Calu3 (cell line): ENCODE measurements around the gene CHST7. TPM values are rescaled to one million over a fixed set of nuclear protein-coding genes. Genes with fewer than 3 reads are reported as not detected.

Experiments used
- BruUV-seq: library from RNA; stranded (reverse); fragments of 400-500 nt; replicated peaks from 2 replicates; lab custom pipeline; 2021; lab: Mats Ljungman, UMichigan
- CTCF ChIA-PET: fragments of 300-600 bp; sonication (Branson Sonifier 250); formaldehyde crosslinking; loops from one replicate; lab custom pipeline; 2022; ENCODE audit warnings: antibody characterized with exemption; lab: Charles Lee
- DNase-seq: peaks from one replicate; pipeline ENCODE4 v3.0.0; 2022
- H3K27ac Mint-ChIP-seq: one replicate; pipeline ENCODE4 v1.8.0; 2022; ENCODE audit warnings: mixed read lengths; ENCODE audit not compliant: unreplicated experiment
- H3K27me3 Mint-ChIP-seq: one replicate; pipeline ENCODE4 v1.8.0; 2022; ENCODE audit warnings: mixed read lengths; ENCODE audit not compliant: unreplicated experiment
- H3K36me3 Mint-ChIP-seq: one replicate; pipeline ENCODE4 v1.8.0; 2022; ENCODE audit warnings: mild to moderate bottlenecking, moderate library complexity, mixed read lengths; ENCODE audit not compliant: insufficient read depth, unreplicated experiment
- H3K4me1 Mint-ChIP-seq: one replicate; pipeline ENCODE4 v1.8.0; 2022; ENCODE audit warnings: mild to moderate bottlenecking, low read depth, mixed read lengths; ENCODE audit not compliant: unreplicated experiment
- H3K4me3 Mint-ChIP-seq: one replicate; pipeline ENCODE4 v1.8.0; 2022; ENCODE audit warnings: mild to moderate bottlenecking, low read depth, moderate library complexity, mixed read lengths; ENCODE audit not compliant: unreplicated experiment
- H3K9me3 Mint-ChIP-seq: one replicate; pipeline ENCODE4 v1.8.0; 2022; ENCODE audit warnings: low read depth, mixed read lengths; ENCODE audit not compliant: unreplicated experiment
- intact Hi-C: fragments of 100-400 bp; cut with micrococcal nuclease; formaldehyde crosslinking; loops from one replicate; pipeline ENCODE4 v1.10.0; 2022; ENCODE audit not compliant: unreplicated experiment
- total RNA-seq: library from RNA; stranded (reverse); gene quantifications from 2 replicates; pipeline ENCODE4 v1.2.3, GENCODE V29; 2022
- TF ChIP-seq, protein P1 (sequence below): fragments of 200-600 bp; IDR thresholded peaks from one replicate; pipeline ENCODE4 v1.8.0; 2022; ENCODE audit warnings: antibody characterized with exemption; ENCODE audit not compliant: unreplicated experiment

CHST7 gene
- total RNA-seq, 1 experiment from 2014 or later = 8.3 TPM

DNA sequence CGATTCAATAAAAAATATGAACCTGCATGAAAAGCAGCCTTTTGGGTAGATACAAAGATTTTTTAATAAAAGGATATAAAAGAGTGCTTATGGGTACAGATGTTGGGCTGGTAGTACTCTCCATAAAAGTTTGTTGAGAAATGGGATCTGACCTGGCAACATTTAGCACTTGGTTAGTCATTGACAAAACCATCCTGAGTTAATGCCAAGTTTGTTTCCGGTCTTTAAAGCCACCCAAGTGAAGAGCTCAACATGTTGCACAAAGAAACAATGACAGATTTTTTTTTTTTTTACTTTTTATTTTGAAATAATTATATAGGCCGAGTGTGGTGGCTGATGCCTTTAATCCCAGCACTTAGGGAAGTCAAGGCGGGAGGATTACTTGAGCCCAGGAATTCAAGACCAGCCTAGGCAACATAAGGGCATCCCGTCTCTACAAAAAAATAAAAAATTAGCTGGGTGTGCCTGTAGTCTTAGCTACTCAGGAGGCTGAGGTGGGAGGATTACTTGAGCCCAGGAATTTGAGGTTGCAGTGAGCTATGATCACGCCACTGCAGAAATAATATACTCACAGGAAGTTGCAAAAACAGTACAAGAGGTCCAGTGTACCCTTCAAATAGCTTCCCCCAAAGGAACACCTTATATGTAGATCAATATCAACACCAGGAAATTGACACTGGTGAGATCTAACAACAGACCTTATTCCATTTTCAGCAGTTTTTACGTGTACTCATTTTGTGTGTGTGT lies 16.6 kb downstream of the CHST7 start:
- BruUV-seq = no TSS peak
- H3K27ac Mint-ChIP-seq = peak overlapping the region; percentile 31
- peak; percentile 20 for DNase-seq
- H3K27me3 Mint-ChIP-seq = no peaks in the 10 kb centered on the region
- peak overlapping the region; percentile 18 for H3K4me3 Mint-ChIP-seq
- TF ChIP-seq, protein P1, sequence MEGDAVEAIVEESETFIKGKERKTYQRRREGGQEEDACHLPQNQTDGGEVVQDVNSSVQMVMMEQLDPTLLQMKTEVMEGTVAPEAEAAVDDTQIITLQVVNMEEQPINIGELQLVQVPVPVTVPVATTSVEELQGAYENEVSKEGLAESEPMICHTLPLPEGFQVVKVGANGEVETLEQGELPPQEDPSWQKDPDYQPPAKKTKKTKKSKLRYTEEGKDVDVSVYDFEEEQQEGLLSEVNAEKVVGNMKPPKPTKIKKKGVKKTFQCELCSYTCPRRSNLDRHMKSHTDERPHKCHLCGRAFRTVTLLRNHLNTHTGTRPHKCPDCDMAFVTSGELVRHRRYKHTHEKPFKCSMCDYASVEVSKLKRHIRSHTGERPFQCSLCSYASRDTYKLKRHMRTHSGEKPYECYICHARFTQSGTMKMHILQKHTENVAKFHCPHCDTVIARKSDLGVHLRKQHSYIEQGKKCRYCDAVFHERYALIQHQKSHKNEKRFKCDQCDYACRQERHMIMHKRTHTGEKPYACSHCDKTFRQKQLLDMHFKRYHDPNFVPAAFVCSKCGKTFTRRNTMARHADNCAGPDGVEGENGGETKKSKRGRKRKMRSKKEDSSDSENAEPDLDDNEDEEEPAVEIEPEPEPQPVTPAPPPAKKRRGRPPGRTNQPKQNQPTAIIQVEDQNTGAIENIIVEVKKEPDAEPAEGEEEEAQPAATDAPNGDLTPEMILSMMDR = no peak
- H3K36me3 Mint-ChIP-seq = peaks cover 6% of the 10 kb centered on the region
- intact Hi-C loops = no loop called here
- peaks cover 28% of the 10 kb centered on the region for H3K4me1 Mint-ChIP-seq
- H3K9me3 Mint-ChIP-seq = no peaks in the 10 kb centered on the region
- CTCF ChIA-PET = interaction anchor here (0.7 to 1.4 kb wide), 4 partner anchors 15 to 31 kb away, joined by 3 to 6 read pairs (median 5); no protein-coding TSS in a partner anchor

DNA sequence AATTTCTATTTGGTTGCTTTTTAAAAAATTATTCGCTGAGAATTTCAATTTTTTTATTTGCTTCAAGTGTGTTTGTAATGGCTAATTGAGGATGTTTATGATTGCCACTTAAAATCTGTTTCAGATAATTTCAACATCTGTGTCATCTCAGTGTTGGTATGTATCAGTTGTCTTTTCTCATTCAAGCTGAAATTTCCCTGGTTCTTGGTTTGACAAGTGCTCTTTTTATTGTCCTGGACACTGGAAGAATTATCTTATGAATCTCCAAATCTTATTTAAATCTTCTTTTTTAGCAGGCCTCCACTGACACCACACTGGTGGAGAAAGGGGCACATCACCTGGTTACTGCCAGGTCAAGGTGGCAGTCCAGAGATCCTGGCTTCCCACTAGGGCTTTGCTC lies 21.5 kb downstream of the CHST7 start:
- no peaks in the 10 kb centered on the region for H3K27me3 Mint-ChIP-seq
- no peak overlapping the region for H3K4me3 Mint-ChIP-seq
- BruUV-seq = TSS peak; percentile 8
- TF ChIP-seq, protein P1 = no peak
- intact Hi-C loops = no loop called here
- no peak for DNase-seq
- H3K4me1 Mint-ChIP-seq = peaks cover 12% of the 10 kb centered on the region
- no peaks in the 10 kb centered on the region for H3K9me3 Mint-ChIP-seq
- peaks cover 22% of the 10 kb centered on the region for H3K36me3 Mint-ChIP-seq
- H3K27ac Mint-ChIP-seq = no peak overlapping the region
- CTCF ChIA-PET = no interaction called here

DNA sequence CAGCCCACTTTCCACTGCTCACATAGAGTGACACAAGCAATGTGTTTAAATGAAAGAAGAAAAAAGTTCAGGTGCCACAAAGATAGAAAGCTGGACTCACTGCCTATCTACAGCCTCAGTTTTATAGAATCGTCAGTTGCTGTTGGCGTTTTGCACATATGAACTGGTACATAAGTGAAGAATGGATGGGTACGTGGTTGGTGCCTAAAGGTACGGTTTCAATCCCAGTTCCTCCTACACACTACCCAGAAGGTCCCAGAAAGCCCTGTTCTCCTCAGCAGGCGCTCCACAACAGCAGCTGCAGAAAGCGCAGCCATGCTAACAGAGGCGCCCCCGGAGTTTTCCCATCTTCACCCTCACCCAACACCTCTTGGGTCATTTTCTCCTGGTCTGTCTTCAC lies 23.6 kb downstream of the CHST7 start:
- Mint-ChIP-seq H3K36me3 (peaks cover 22% of the 10 kb centered on the region), H3K27me3 (no peaks in the 10 kb centered on the region)
- CTCF ChIA-PET = interaction anchor here (0.6 kb wide), 1 partner anchor 8 kb away, joined by 3 read pairs; no protein-coding TSS in a partner anchor

DNA sequence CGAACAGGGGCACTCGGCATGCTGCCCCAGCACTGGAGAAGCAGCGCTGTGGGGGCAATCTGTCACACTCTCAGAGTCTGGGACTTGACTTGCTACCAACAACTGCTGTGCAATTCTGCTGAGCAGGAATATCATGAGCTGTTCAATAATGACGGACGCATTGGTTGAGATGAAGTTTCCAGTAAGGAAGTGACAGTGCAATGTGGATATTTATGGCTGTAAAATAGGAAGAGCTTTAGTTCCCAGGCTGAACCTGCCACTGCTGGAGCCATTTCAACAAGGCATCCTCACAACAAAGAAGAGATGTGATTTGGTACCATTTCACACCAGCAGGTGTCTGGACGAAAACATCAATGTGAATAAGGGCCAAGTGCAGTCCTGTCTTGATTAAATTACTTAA lies 24.2 kb downstream of the CHST7 start:
- no TSS peak for BruUV-seq
- Mint-ChIP-seq H3K4me1 (peaks cover 12% of the 10 kb centered on the region), H3K36me3 (peaks cover 22% of the 10 kb centered on the region), H3K27me3 (no peaks in the 10 kb centered on the region), H3K27ac (no peak overlapping the region), H3K4me3 (no peak overlapping the region), H3K9me3 (no peaks in the 10 kb centered on the region)
- intact Hi-C loops = no loop called here
- TF ChIP-seq, protein P1 = no peak
- CTCF ChIA-PET = no interaction called here
- DNase-seq = no peak

More for the DNA sequence above, 23.6 kb downstream of the CHST7 start:
- H3K27ac Mint-ChIP-seq = no peak overlapping the region
- peaks cover 12% of the 10 kb centered on the region for H3K4me1 Mint-ChIP-seq
- H3K4me3 Mint-ChIP-seq = no peak overlapping the region
- intact Hi-C loops = no loop called here
- no peaks in the 10 kb centered on the region for H3K9me3 Mint-ChIP-seq
- BruUV-seq = no TSS peak
- no peak for DNase-seq
- TF ChIP-seq, protein P1 = no peak
